H9 (cell line): ENCODE results near the gene STAB2. TPM values are rescaled to one million over a fixed set of nuclear protein-coding genes. Genes with fewer than 3 reads are reported as not detected.

Experiments used
- DNase-seq: peaks from one replicate; pipeline ENCODE4 v3.0.0-alpha.2; 2017
- H2AFZ ChIP-seq: one replicate; pipeline ENCODE4 v1.6.1; 2013; ENCODE audit warnings: mild to moderate bottlenecking, low read length, control low read depth, moderate library complexity
- H2AK5ac ChIP-seq: 2 replicates; pipeline ENCODE4 v1.6.1; 2013; ENCODE audit warnings: low read length, control low read depth, mixed read lengths; ENCODE audit not compliant: insufficient read length
- H2BK120ac ChIP-seq: one replicate; pipeline ENCODE4 v1.6.1; 2013; ENCODE audit warnings: low read depth, mild to moderate bottlenecking, low read length, control low read depth, inconsistent platforms; ENCODE audit not compliant: poor library complexity, severe bottlenecking
- H2BK12ac ChIP-seq: 2 replicates; pipeline ENCODE4 v1.6.1; 2013; ENCODE audit warnings: low read length, control low read depth, mixed read lengths, low read depth; ENCODE audit not compliant: insufficient read length
- H2BK15ac ChIP-seq: 2 replicates; pipeline ENCODE4 v1.6.1; 2013; ENCODE audit warnings: low read depth, low read length, control low read depth
- H2BK20ac ChIP-seq: one replicate; pipeline ENCODE4 v1.6.1; 2013; ENCODE audit warnings: low read depth, mild to moderate bottlenecking, low read length, control low read depth, inconsistent platforms; ENCODE audit not compliant: poor library complexity, severe bottlenecking
- H2BK5ac ChIP-seq: 2 replicates; pipeline ENCODE4 v1.6.1; 2013; ENCODE audit warnings: low read length, control low read depth, mixed read lengths; ENCODE audit not compliant: insufficient read length
- H3K14ac ChIP-seq: 2 replicates; pipeline ENCODE4 v1.6.1; 2013; ENCODE audit warnings: low read length, control low read depth; ENCODE audit not compliant: insufficient read depth
- H3K18ac ChIP-seq: 2 replicates; pipeline ENCODE4 v1.6.1; 2013; ENCODE audit warnings: low read depth, mild to moderate bottlenecking, mixed read lengths, low read length, control low read depth; ENCODE audit not compliant: insufficient read length
- H3K23ac ChIP-seq: 2 replicates; pipeline ENCODE4 v1.6.1; 2013; ENCODE audit warnings: low read length, control low read depth, mixed read lengths, low read depth; ENCODE audit not compliant: insufficient read length
- H3K23me2 ChIP-seq: 2 replicates; pipeline ENCODE4 v1.6.1; 2013; ENCODE audit warnings: low read depth, mild to moderate bottlenecking, mixed read lengths, low read length, control low read depth; ENCODE audit not compliant: insufficient read length, poor library complexity, severe bottlenecking
- H3K27ac ChIP-seq: 2 replicates; pipeline ENCODE4 v1.5.1; 2013; ENCODE audit warnings: low read length, control low read depth, mixed read lengths, low read depth; ENCODE audit not compliant: insufficient read length
- H3K27me3 ChIP-seq: 2 replicates; pipeline ENCODE4 v1.6.1; 2013; ENCODE audit warnings: low read length, control low read depth, inconsistent platforms; ENCODE audit not compliant: insufficient read depth
- H3K4ac ChIP-seq: 2 replicates; pipeline ENCODE4 v1.6.1; 2013; ENCODE audit warnings: low read depth, mild to moderate bottlenecking, control low read depth, inconsistent platforms, low read length, moderate library complexity
- H3K4me1 ChIP-seq: 2 replicates; pipeline ENCODE4 v1.6.1; 2013; ENCODE audit warnings: low read length, control low read depth, inconsistent platforms; ENCODE audit not compliant: insufficient read depth
- H3K4me2 ChIP-seq: 2 replicates; pipeline ENCODE4 v1.6.1; 2013; ENCODE audit warnings: low read length, control low read depth, mixed read lengths; ENCODE audit not compliant: insufficient read length, insufficient read depth
- H3K56ac ChIP-seq: 2 replicates; pipeline ENCODE4 v1.6.1; 2013; ENCODE audit warnings: low read depth, mild to moderate bottlenecking, mixed read lengths, low read length, control low read depth; ENCODE audit not compliant: insufficient read length
- H3K79me1 ChIP-seq: 2 replicates; pipeline ENCODE4 v1.6.1; 2013; ENCODE audit warnings: low read depth, mild to moderate bottlenecking, moderate library complexity, low read length, control low read depth, inconsistent platforms; ENCODE audit not compliant: insufficient read depth, poor library complexity, severe bottlenecking
- H3K79me2 ChIP-seq: 2 replicates; pipeline ENCODE4 v1.6.1; 2013; ENCODE audit warnings: low read length, control low read depth, inconsistent platforms; ENCODE audit not compliant: insufficient read depth
- H3K9ac ChIP-seq: 2 replicates; pipeline ENCODE4 v1.6.1; 2013; ENCODE audit warnings: low read length, control low read depth, mixed read lengths; ENCODE audit not compliant: insufficient read length; ENCODE audit errors: extremely low read depth
- H3K9me3 ChIP-seq: one replicate; pipeline ENCODE4 v1.6.1; 2013; ENCODE audit warnings: low read depth, low read length, inconsistent platforms; ENCODE audit not compliant: control insufficient read depth
- H3T11ph ChIP-seq: one replicate; pipeline ENCODE4 v1.6.1; 2013; ENCODE audit warnings: mild to moderate bottlenecking, low read length, control low read depth, inconsistent platforms
- H4K20me1 ChIP-seq: one replicate; pipeline ENCODE4 v1.6.1; 2013; ENCODE audit not compliant: control insufficient read depth, insufficient read length, insufficient read depth
- H4K5ac ChIP-seq: 2 replicates; pipeline ENCODE4 v1.6.1; 2013; ENCODE audit warnings: low read depth, mild to moderate bottlenecking, mixed read lengths, low read length, control low read depth; ENCODE audit not compliant: insufficient read length
- H4K8ac ChIP-seq: replicated peaks from 2 replicates; pipeline ENCODE4 v1.6.1; 2013; ENCODE audit warnings: low read length, control low read depth, mixed read lengths, low read depth; ENCODE audit not compliant: insufficient read length
- H4K91ac ChIP-seq: 2 replicates; pipeline ENCODE4 v1.6.1; 2013; ENCODE audit warnings: low read depth, mild to moderate bottlenecking, moderate library complexity, mixed read lengths, low read length, control low read depth; ENCODE audit not compliant: insufficient read length
- H3K27ac Mint-ChIP-seq, 3 experiments: 2 replicates in 2 of 3; 3 replicates in 1 of 3; pipeline ENCODE4 v1.8.0; 2020 to 2021; ENCODE audit warnings: mixed read lengths in 3 of 3, mild to moderate bottlenecking in 1 of 3, moderate library complexity in 1 of 3
- H3K27me3 Mint-ChIP-seq: 2 replicates; pipeline ENCODE4 v1.8.0; 2021; ENCODE audit warnings: low read depth, mild to moderate bottlenecking, moderate library complexity, mixed read lengths
- H3K36me3 Mint-ChIP-seq, 3 experiments: 2 replicates in 2 of 3; 3 replicates in 1 of 3; pipeline ENCODE4 v1.8.0; 2020 to 2021; ENCODE audit warnings: low read depth in 3 of 3, mixed read lengths in 3 of 3; ENCODE audit not compliant: insufficient read depth in 1 of 3
- H3K4me1 Mint-ChIP-seq, 2 experiments: 2 replicates each; pipeline ENCODE4 v1.8.0; 2020; ENCODE audit warnings: mixed read lengths in 2 of 2
- H3K4me3 Mint-ChIP-seq, 2 experiments: 2 replicates in 1 of 2; 3 replicates in 1 of 2; pipeline ENCODE4 v1.8.0; 2020 to 2021; ENCODE audit warnings: mild to moderate bottlenecking in 2 of 2, mixed read lengths in 2 of 2, moderate library complexity in 1 of 2
- H3K9me3 Mint-ChIP-seq, 2 experiments: 2 replicates in 1 of 2; 3 replicates in 1 of 2; pipeline ENCODE4 v1.8.0; 2020; ENCODE audit warnings: mild to moderate bottlenecking in 2 of 2, mixed read lengths in 2 of 2, moderate library complexity in 1 of 2
- CTCF ChIP-seq: fragments of 200-600 bp; sonication (generic); conservative IDR thresholded peaks from 3 replicates; pipeline ENCODE4 v1.8.0; 2021; ENCODE audit warnings: antibody characterized with exemption, mild to moderate bottlenecking
- WGBS: extraction: QIAGEN DNeasy Blood & Tissue Kit; methylation state at CpG from one replicate; pipeline ENCODE4 v1.1.7; 2013; ENCODE audit warnings: missing lambda C conversion rate, low lambda C conversion rate, mixed read lengths; ENCODE audit not compliant: insufficient read length; ENCODE audit errors: extremely low coverage; 5-methylcytosine and 5-hydroxymethylcytosine counted together
- total RNA-seq: library from RNA; stranded (reverse); gene quantifications from 2 replicates; pipeline ENCODE4 v1.2.1, GENCODE V29; 2021

Gene STAB2
- total RNA-seq, 1 experiment from 2014 or later, result 0.02 TPM

DNA sequence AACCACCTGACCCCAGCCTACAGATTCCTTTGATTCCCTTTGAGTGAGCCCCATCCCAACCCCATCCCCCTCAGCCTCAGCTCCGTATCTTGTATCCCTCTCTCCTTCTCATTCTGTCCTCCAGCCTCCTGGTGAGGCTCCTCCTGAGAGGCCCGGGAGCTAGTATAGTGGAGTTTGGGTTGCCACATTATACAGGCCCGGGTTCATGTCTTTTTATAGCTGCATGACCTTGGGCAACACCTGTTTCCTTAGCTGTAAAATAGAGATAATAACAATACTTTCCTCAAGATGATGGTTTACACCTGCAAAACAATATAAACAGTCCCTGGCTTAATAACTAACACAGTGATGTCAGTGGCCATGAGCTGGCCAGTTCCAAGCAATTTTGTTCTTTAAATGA lies 89.8 kb downstream of the STAB2 start:
- WGBS, result no CpG with 5 or more reads among the region's 3 CpGs
- no peak overlapping the region for H3K56ac ChIP-seq
- no peak overlapping the region for H2AFZ ChIP-seq
- Mint-ChIP-seq H3K9me3 (no peaks in the 10 kb centered on the region), H3K27ac (no peak overlapping the region), H3K4me1 (peaks cover 14 to 17% of the 10 kb centered on the region in 2 experiments), H3K36me3 (no peaks in the 10 kb centered on the region), H3K27me3 (no peaks in the 10 kb centered on the region), H3K4me3 (no peak overlapping the region)
- H3K23me2 ChIP-seq, result no peaks in the 10 kb centered on the region
- no peak overlapping the region for H3T11ph ChIP-seq
- no peaks in the 10 kb centered on the region for H3K9me3 ChIP-seq
- H3K79me1 ChIP-seq, result no peaks in the 10 kb centered on the region
- H4K5ac ChIP-seq, result no peak overlapping the region
- no peak overlapping the region for H2BK20ac ChIP-seq
- H4K8ac ChIP-seq, result no peak overlapping the region
- no peak overlapping the region for H2BK120ac ChIP-seq
- H2BK15ac ChIP-seq, result no peak overlapping the region
- H3K14ac ChIP-seq, result no peak overlapping the region
- H4K91ac ChIP-seq, result no peak overlapping the region
- no peak for DNase-seq
- no peak overlapping the region for H3K27ac ChIP-seq
- H3K18ac ChIP-seq, result no peak overlapping the region
- no peak for TF ChIP-seq CTCF
- H3K23ac ChIP-seq, result no peak overlapping the region
- H2AK5ac ChIP-seq, result no peak overlapping the region
- no peak overlapping the region for H3K9ac ChIP-seq
- no peaks in the 10 kb centered on the region for H3K79me2 ChIP-seq
- H2BK12ac ChIP-seq, result no peak overlapping the region
- no peaks in the 10 kb centered on the region for H4K20me1 ChIP-seq
- H3K4me1 ChIP-seq, result no peaks in the 10 kb centered on the region; the same call in 1 of the 2 replicates
- H3K4me2 ChIP-seq, result no peak overlapping the region
- no peak overlapping the region for H3K4ac ChIP-seq
- H3K27me3 ChIP-seq, result no peaks in the 10 kb centered on the region
- H2BK5ac ChIP-seq, result no peak overlapping the region
